Fibroblast of the aortic adventitia (primary cell): ENCODE results near the gene GZF1. TPM values are rescaled to one million over a fixed set of nuclear protein-coding genes. Genes with fewer than 3 reads are reported as not detected.

Source experiments
- DNase-seq: peaks from one replicate; pipeline ENCODE4 v3.0.0-alpha.2; 2010; ENCODE audit warnings: low read depth
- H3K4me3 ChIP-seq: 2 replicates; pipeline ENCODE4 v1.5.1; 2011; ENCODE audit warnings: low read depth, mild to moderate bottlenecking, control low read depth, low read length, moderate library complexity
- total RNA-seq: library from RNA; depleted of rRNA; stranded (reverse); fragments of >200 nt; gene quantifications from 2 replicates; pipeline ENCODE4 v1.2.3, GENCODE V29; 2012; ENCODE audit warnings: low replicate concordance
- TF ChIP-seq, protein P1 (sequence below): IDR thresholded peaks from 2 replicates; pipeline ENCODE4 v1.5.1; 2011; ENCODE audit warnings: mild to moderate bottlenecking, low read length, control low read depth, inconsistent platforms; ENCODE audit not compliant: insufficient read depth

The GZF1 gene
- total RNA-seq, 1 donor, result 11.7 TPM

DNA sequence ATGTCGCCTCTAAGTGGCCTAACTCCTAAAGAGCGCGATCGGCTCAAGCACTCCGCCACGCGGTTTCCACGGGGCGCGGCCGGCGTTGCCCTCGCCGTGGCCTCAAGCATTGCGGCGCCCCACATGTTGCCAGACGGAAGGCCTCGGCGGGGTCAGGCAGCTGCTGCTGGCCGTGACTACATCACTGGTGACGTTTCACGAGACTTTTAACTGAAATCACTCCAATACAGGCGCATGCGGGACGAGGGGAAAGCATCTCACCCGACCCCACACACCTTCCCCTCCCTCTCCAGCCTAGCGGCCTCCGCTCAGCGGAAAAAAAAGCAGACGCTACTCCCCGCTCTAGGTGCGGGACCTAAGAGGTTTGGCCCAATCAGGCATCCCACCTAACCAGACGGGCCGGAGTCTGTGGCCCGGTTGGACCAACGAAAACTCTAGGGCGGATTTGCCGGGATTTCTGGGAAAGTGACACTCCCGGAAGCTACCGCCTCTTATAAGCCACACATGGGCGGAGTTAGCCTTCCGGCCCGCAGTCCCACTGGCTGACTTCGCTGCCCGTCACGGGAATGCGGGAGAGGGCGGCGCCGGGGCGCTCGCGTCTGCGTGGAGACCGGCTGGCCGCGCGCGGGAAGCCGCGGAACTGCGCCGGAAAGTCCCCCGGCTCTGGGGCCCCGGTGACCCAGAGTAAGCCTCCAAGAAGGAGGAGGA is 11.6 kb upstream of the GZF1 start, which contains the start of gene NXT1:
TSS of gene NXT1 (plus strand) at position 596 of the 708 bp plus-strand sequence. CDS start 3,251 bp downstream, outside the sequence.
- peak; percentile 99 for DNase-seq
- H3K4me3 ChIP-seq, result peak within 1 kb of the TSS; percentile 92
- TF ChIP-seq, protein P1, sequence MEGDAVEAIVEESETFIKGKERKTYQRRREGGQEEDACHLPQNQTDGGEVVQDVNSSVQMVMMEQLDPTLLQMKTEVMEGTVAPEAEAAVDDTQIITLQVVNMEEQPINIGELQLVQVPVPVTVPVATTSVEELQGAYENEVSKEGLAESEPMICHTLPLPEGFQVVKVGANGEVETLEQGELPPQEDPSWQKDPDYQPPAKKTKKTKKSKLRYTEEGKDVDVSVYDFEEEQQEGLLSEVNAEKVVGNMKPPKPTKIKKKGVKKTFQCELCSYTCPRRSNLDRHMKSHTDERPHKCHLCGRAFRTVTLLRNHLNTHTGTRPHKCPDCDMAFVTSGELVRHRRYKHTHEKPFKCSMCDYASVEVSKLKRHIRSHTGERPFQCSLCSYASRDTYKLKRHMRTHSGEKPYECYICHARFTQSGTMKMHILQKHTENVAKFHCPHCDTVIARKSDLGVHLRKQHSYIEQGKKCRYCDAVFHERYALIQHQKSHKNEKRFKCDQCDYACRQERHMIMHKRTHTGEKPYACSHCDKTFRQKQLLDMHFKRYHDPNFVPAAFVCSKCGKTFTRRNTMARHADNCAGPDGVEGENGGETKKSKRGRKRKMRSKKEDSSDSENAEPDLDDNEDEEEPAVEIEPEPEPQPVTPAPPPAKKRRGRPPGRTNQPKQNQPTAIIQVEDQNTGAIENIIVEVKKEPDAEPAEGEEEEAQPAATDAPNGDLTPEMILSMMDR, result no peak

DNA sequence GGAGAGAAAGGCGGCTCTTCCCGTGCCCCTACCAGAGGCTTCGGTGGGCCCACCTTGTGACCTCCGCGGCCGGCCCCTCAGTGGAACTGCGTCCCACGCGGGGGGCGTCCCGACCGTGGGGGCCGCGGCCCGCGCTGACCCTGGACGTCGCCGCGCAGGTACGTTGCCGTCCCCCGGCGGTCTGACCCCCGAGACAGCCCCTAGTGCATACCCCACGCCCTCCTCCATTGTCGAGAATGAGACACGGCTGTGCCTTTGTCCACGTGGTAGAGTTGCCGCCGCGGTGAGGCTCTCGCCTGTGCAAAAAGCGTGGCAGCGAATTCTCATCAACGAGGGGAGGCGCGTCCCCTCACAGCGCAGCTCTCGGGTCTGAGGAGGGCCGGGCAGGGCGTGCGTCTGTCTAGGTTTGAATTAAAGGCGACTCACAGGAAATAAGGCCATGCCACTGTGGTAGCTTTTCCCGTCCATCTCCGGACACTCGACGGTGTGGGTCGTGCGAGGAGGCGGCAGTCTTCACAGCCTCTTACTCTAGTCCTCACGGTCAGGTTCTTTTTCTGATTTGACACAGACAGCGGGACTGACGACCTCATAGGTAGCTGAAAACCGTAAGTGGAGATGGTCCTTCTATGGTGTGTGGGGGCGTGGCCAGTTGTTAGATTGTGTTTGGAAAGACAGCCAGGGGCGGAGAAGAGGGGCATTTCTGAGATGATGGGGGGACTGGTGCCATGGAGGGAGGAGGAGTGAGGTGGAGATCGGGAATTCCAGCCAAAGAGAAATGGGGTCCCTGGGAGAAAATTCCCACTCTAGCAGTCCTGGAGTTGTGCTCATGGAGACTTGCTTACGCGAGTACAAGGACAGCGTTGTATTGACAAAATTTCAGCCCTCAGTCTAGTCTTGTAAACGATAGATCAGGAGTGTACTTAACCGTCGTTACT is 10.8 kb upstream of the GZF1 start:
- DNase-seq, result peak; percentile 28
- peak overlapping the region; percentile 92 for H3K4me3 ChIP-seq
- TF ChIP-seq, protein P1, result no peak

DNA sequence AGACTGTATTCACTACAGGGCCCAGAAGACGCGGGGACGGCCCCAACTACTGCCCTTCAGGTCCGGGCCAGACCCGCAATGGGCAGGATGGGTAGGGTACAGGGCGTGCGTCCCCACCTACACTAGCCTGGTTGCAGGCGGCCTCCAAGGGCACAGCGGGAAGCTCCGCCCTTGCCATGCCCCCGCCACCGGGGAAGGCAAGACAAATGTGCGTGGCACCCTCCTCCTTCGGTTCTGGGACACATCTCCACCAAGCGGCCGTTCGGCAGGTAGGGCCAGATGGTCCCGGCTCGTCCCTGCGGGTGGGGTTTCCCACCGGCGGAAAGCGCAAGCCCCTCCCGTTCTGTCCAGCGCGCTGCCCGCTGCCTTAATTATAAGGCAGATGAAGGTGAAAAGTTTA is 5.8 kb upstream of the GZF1 start:
- DNase-seq, result no peak
- TF ChIP-seq, protein P1, result no peak
- no peak overlapping the region for H3K4me3 ChIP-seq

DNA sequence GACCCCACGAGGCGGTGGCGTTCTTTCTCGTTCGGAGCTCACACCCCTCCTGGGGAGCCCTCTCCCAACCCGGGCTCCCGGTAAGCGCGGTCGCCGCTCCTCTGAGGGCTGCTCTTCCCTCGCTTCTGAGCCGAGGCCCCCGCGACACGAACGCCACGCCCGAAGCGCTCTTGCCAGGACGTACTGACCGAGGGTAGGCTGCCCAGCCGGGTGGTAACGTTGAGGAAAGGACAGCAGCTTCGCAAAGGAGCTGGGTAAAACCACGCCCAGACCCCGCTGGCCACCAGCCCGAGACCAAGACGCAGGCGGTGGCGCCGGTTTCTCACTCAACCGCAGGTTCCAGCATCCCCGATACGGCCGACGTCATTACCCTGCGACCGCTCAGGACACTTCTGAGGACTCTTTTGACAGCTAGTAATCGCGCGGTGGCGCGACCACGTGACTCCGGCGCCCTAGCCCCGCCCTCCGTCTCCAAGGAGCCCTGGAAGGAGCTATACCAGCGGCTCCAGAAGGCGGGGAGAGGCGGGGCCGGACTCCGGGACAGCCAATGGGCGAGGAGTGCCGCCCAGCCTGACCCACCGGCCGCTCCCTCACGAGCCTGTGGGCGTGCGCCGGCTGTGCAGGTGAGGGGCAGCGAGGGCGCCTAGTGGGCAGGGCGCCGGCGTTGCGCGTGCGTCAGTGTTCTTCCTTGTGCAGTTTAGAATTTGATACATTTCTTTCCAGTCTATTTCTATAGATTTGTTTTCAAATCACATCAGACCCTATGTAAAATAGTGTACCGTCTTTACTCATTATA is 4.0 kb upstream of the GZF1 start:
- H3K4me3 ChIP-seq, result peak overlapping the region; percentile 80
- TF ChIP-seq, protein P1, result no peak
- DNase-seq, result peak; percentile 99

DNA sequence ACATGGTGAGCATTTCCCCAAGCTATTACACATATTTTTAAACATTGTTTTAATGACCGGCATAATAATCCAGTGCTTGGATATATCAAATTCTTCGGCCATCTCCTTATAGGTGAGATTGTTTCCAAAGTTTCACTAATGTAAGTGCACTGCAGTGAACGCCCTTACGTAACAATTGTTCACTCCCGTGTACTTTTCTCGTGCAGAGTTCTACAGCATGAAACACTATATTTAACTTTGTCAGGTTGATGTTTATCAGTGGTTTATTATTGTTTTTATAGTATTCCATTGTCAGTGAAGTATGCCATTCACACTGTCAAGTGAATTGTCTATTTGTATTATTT is 3.4 kb upstream of the GZF1 start:
- peak overlapping the region; percentile 65 for H3K4me3 ChIP-seq
- no peak for DNase-seq
- TF ChIP-seq, protein P1, result no peak

DNA sequence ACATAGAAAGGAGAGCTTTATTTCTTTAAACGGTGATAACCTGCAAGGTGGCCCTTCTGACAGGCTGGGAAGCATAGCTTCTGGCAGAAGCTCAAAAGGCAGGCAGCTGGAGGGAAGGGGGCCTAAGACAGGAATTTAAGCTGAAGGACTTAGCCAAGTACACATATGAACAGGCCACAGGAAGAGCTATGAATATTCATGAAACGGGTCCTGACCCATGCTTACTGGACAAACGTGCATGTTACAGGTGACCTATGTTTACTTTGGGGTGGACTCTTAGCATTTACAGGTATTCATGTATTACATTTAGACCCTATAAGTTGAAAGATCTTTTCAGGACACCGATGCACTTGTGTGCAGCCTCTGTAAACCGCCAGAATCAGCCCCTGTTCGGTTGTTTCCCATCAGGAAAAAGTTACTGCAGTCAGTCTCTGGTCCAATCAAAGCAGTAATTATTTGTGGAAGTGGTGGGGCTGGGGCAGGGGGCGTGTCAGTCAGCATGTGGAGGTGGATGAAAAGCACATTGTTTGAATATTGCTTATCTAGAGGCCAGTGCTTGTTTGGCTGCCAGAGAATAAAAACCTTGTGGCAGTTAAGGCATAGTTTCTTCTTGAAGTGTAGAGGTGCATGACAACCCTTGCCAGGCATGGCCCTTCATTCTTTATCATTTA is 2.9 kb upstream of the GZF1 start:
- H3K4me3 ChIP-seq, result no peak overlapping the region
- TF ChIP-seq, protein P1, result no peak
- no peak for DNase-seq
